BLaER1 (cell line): ENCODE results near the gene HOXA1.

Experiments
- H3K27ac ChIP-seq: shearing (Covaris generic); formaldehyde crosslinking; 2 replicates; pipeline ENCODE4 v1.8.1; 2022
- H3K27me3 ChIP-seq: shearing (Covaris generic); formaldehyde crosslinking; 2 replicates; pipeline ENCODE4 v1.8.1; 2022
- H3K36me3 ChIP-seq: shearing (Covaris generic); formaldehyde crosslinking; 2 replicates; pipeline ENCODE4 v1.8.1; 2022
- H3K4me1 ChIP-seq: shearing (Covaris generic); formaldehyde crosslinking; 2 replicates; pipeline ENCODE4 v1.8.1; 2022
- H3K4me2 ChIP-seq: shearing (Covaris generic); formaldehyde crosslinking; 2 replicates; pipeline ENCODE4 v1.8.1; 2022
- H3K4me3 ChIP-seq: shearing (Covaris generic); formaldehyde crosslinking; 2 replicates; pipeline ENCODE4 v1.8.1; 2022
- H3K9ac ChIP-seq: shearing (Covaris generic); formaldehyde crosslinking; 2 replicates; pipeline ENCODE4 v1.8.1; 2022
- H3K9me3 ChIP-seq: shearing (Covaris generic); formaldehyde crosslinking; 2 replicates; pipeline ENCODE4 v1.8.1; 2022
- H4K20me1 ChIP-seq: shearing (Covaris generic); formaldehyde crosslinking; 2 replicates; pipeline ENCODE4 v1.8.1; 2022
- Cebpa-rat ChIP-seq: shearing (Covaris generic); IDR thresholded peaks from 2 replicates; pipeline ENCODE4 v1.8.1; 2022

The HOXA1 gene

GRCh38 chr7:27125986-27126394, 30.2 kb upstream of the HOXA1 start:
- H3K4me1 ChIP-seq: no peaks in the 10 kb centered on the region
- no peak for TF ChIP-seq Cebpa-rat
- no peaks in the 10 kb centered on the region for H4K20me1 ChIP-seq
- H3K36me3 ChIP-seq: no peaks in the 10 kb centered on the region
- no peak overlapping the region for H3K9ac ChIP-seq
- H3K27ac ChIP-seq: no peak overlapping the region
- H3K27me3 ChIP-seq: no peaks in the 10 kb centered on the region
- H3K9me3 ChIP-seq: peaks cover 29% of the 10 kb centered on the region
- H3K4me3 ChIP-seq: no peak overlapping the region
- no peak overlapping the region for H3K4me2 ChIP-seq

GRCh38 chr7:27124902-27125689, 29.3 kb upstream of the HOXA1 start:
- H3K4me2 ChIP-seq: no peak overlapping the region
- H3K4me3 ChIP-seq: no peak overlapping the region
- H3K27me3 ChIP-seq: no peaks in the 10 kb centered on the region
- no peak overlapping the region for H3K9ac ChIP-seq
- TF ChIP-seq Cebpa-rat: no peak
- no peaks in the 10 kb centered on the region for H3K36me3 ChIP-seq
- no peaks in the 10 kb centered on the region for H3K4me1 ChIP-seq
- H3K27ac ChIP-seq: no peak overlapping the region
- no peaks in the 10 kb centered on the region for H4K20me1 ChIP-seq
- peaks cover 20% of the 10 kb centered on the region for H3K9me3 ChIP-seq

- no peak overlapping the region for H3K4me3 ChIP-seq
- H3K4me1 ChIP-seq: no peaks in the 10 kb centered on the region
- no peak overlapping the region for H3K4me2 ChIP-seq
- no peak overlapping the region for H3K9ac ChIP-seq
- no peaks in the 10 kb centered on the region for H3K36me3 ChIP-seq
- no peaks in the 10 kb centered on the region for H3K27me3 ChIP-seq
- TF ChIP-seq Cebpa-rat: no peak
- H3K27ac ChIP-seq: no peak overlapping the region
- peaks cover 12% of the 10 kb centered on the region for H3K9me3 ChIP-seq
- H4K20me1 ChIP-seq: no peaks in the 10 kb centered on the region
Observed at GRCh38 chr7:27124096-27124901, 28.5 kb upstream of the HOXA1 start.

GRCh38 chr7:27123477-27124053, 27.8 kb upstream of the HOXA1 start:
- TF ChIP-seq Cebpa-rat: no peak
- Histone ChIP-seq H3K4me3 (no peak overlapping the region), H3K4me1 (no peaks in the 10 kb centered on the region), H4K20me1 (no peaks in the 10 kb centered on the region), H3K9me3 (peaks cover 9% of the 10 kb centered on the region), H3K27ac (no peak overlapping the region), H3K36me3 (no peaks in the 10 kb centered on the region), H3K9ac (no peak overlapping the region), H3K4me2 (no peak overlapping the region), H3K27me3 (no peaks in the 10 kb centered on the region)

- no peaks in the 10 kb centered on the region for H3K27me3 ChIP-seq
- H3K9ac ChIP-seq: no peak overlapping the region
- no peaks in the 10 kb centered on the region for H3K4me1 ChIP-seq
- no peak overlapping the region for H3K4me3 ChIP-seq
- H3K27ac ChIP-seq: no peak overlapping the region
- H3K9me3 ChIP-seq: peaks cover 9% of the 10 kb centered on the region
- no peaks in the 10 kb centered on the region for H4K20me1 ChIP-seq
- no peak overlapping the region for H3K4me2 ChIP-seq
- no peaks in the 10 kb centered on the region for H3K36me3 ChIP-seq
- no peak for TF ChIP-seq Cebpa-rat
Observed at GRCh38 chr7:27123007-27123476, 27.2 kb upstream of the HOXA1 start.

- no peaks in the 10 kb centered on the region for H3K27me3 ChIP-seq
- H3K4me2 ChIP-seq: no peak overlapping the region
- no peaks in the 10 kb centered on the region for H4K20me1 ChIP-seq
- no peak overlapping the region for H3K27ac ChIP-seq
- H3K4me1 ChIP-seq: no peaks in the 10 kb centered on the region
- no peak overlapping the region for H3K9ac ChIP-seq
- H3K36me3 ChIP-seq: no peaks in the 10 kb centered on the region
- H3K9me3 ChIP-seq: peaks cover 9% of the 10 kb centered on the region
- no peak overlapping the region for H3K4me3 ChIP-seq
- TF ChIP-seq Cebpa-rat: no peak
Observed at GRCh38 chr7:27122077-27122910, 26.5 kb upstream of the HOXA1 start.

GRCh38 chr7:27121684-27122076, 25.9 kb upstream of the HOXA1 start:
- Histone ChIP-seq H3K36me3 (no peaks in the 10 kb centered on the region), H3K4me1 (no peaks in the 10 kb centered on the region), H3K9ac (no peak overlapping the region), H4K20me1 (no peaks in the 10 kb centered on the region), H3K4me3 (no peak overlapping the region), H3K9me3 (peaks cover 9% of the 10 kb centered on the region), H3K27ac (no peak overlapping the region), H3K4me2 (no peak overlapping the region), H3K27me3 (no peaks in the 10 kb centered on the region)
- no peak for TF ChIP-seq Cebpa-rat

GRCh38 chr7:27119412-27119911, 23.7 kb upstream of the HOXA1 start:
- Histone ChIP-seq H4K20me1 (no peaks in the 10 kb centered on the region), H3K36me3 (no peaks in the 10 kb centered on the region), H3K27me3 (no peaks in the 10 kb centered on the region), H3K4me2 (no peak overlapping the region), H3K9ac (no peak overlapping the region), H3K4me1 (no peaks in the 10 kb centered on the region), H3K27ac (no peak overlapping the region), H3K9me3 (peaks cover 9% of the 10 kb centered on the region), H3K4me3 (no peak overlapping the region)
- TF ChIP-seq Cebpa-rat: no peak

GRCh38 chr7:27118580-27118979, 22.8 kb upstream of the HOXA1 start:
- Histone ChIP-seq H3K4me3 (no peak overlapping the region), H3K9me3 (peaks cover 2% of the 10 kb centered on the region), H3K4me1 (no peaks in the 10 kb centered on the region), H3K9ac (no peak overlapping the region), H3K36me3 (no peaks in the 10 kb centered on the region), H3K27ac (no peak overlapping the region), H3K27me3 (no peaks in the 10 kb centered on the region), H4K20me1 (no peaks in the 10 kb centered on the region), H3K4me2 (no peak overlapping the region)
- TF ChIP-seq Cebpa-rat: no peak
